ENCODE measurements around the gene ORM1. TPM values are rescaled to one million over a fixed set of nuclear protein-coding genes. Genes with fewer than 3 reads are reported as not detected.
A peak's percentile ranks its signal among the peaks of the same experiment; 100 is the strongest.

Gene ORM1
- total RNA-seq, 1 experiment from 2014 or later = not detected

DNA sequence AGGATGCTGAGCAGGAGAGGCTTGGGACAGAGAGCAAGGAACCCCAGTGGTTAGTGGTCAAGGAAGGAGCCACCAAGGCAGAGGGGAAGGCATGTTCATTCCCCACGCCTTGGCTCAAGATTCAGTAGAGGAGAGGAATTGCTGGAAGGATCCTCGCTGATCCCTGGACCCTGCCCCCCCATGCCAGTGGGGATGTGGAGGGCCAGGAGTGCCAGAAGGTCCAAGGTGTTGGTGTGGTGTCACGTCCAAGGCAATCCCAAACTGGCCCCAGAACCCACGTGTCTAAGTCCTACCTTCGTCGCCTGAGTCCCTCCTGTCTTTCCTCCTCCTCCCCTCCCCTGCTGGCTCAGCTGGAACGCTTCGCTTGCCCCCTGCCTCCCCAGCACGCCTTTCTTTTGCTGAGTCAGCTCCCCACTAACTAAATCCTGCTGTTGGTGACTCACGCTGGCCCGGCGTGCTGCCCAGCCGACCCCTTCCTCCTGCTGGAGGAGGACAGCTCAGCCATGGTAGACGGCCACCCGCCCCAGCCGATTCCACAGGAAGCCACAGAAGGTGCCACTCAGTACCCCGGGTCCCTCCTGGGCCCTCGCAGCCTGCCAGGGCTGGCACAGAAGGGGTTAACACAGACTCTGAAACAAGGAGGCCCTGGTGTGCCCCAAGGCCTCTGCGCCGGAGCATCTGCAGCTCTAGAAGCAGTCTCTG lies 37.6 kb upstream of the ORM1 start:
- in situ Hi-C loops (cut with HindIII; ENCODE audit: low pct_unique_long_range_greater_than_20kb, low sequenced_read_pairs) = no loop called here
- DNase-seq (ENCODE audit: low read depth, low spot score) = no peak

DNA sequence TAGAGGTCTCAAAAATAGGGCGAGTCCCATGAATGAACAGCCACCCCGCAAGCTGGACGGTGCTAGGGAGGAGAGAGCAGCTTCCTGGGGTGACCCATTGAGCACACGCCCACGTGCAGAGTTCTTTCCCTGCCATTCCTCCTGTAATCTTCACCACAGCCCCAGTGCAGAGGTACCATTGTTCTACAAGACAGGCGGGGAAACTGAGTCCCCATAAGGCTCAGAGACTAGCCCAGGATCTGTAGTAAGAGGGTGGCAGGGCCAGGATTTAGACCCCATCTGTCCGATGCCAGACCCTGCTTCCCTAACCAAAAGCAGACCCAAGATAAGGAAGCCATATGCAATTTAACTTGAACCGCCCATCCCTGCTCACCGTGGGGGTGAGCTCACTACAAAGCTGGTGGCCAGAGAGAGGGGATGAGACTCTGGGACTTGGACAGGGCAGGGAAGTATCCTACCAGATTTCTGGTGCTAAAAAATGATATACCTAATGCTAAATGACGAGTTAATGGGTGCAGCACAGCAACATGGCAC lies 36.7 kb upstream of the ORM1 start:
- DNase-seq (ENCODE audit: low read depth, low spot score) = no peak

GRCh38 chr9:114287001-114287762 lies 35.7 kb upstream of the ORM1 start:
- DNase-seq (ENCODE audit: low read depth, low spot score) = no peak
- in situ Hi-C loops (cut with HindIII; ENCODE audit: low pct_unique_long_range_greater_than_20kb, low sequenced_read_pairs) = no loop called here

More for the DNA sequence above, 36.7 kb upstream of the ORM1 start:
- in situ Hi-C loops (cut with HindIII; ENCODE audit: low pct_unique_long_range_greater_than_20kb, low sequenced_read_pairs) = no loop called here

- DNase-seq (ENCODE audit: low read depth, low spot score) = no peak
These were observed 35.1 kb upstream of the ORM1 start for GRCh38 chr9:114287763-114288192.

GRCh38 chr9:114288193-114289091 lies 34.5 kb upstream of the ORM1 start:
- in situ Hi-C loops (cut with HindIII; ENCODE audit: low pct_unique_long_range_greater_than_20kb, low sequenced_read_pairs) = no loop called here
- no peak for DNase-seq (ENCODE audit: low read depth, low spot score)

More at GRCh38 chr9:114287763-114288192, 35.1 kb upstream of the ORM1 start:
- in situ Hi-C loops (cut with HindIII; ENCODE audit: low pct_unique_long_range_greater_than_20kb, low sequenced_read_pairs) = no loop called here

GRCh38 chr9:114289106-114289505 lies 33.8 kb upstream of the ORM1 start:
- in situ Hi-C loops (cut with HindIII; ENCODE audit: low pct_unique_long_range_greater_than_20kb, low sequenced_read_pairs) = no loop called here
- DNase-seq (ENCODE audit: low read depth, low spot score) = no peak

GRCh38 chr9:114289571-114290481 lies 33.1 kb upstream of the ORM1 start:
- in situ Hi-C loops (cut with HindIII; ENCODE audit: low pct_unique_long_range_greater_than_20kb, low sequenced_read_pairs) = no loop called here
- DNase-seq (ENCODE audit: low read depth, low spot score) = no peak

DNA sequence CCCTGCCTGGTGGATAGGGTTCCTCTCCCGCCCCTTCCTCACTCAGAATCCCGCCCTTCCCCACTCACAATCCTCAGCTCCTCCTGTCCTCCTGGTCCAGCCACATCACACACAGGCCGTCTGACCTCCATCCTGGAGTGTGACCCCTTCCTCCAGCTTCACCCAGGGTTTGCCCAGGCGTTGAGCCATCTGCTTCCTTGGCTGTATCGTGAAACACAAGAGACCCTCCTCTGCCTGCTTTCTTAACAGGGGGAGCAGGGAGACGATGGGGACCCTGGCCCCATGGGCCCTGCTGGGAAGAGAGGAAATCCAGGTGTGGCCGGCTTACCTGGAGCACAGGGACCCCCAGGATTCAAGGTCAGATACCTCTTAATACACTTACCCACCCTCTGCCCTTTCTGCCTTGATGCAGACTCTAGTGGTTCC lies 32.3 kb upstream of the ORM1 start:
- in situ Hi-C loops (cut with HindIII; ENCODE audit: low pct_unique_long_range_greater_than_20kb, low sequenced_read_pairs) = no loop called here
- no peak for DNase-seq (ENCODE audit: low read depth, low spot score)

DNA sequence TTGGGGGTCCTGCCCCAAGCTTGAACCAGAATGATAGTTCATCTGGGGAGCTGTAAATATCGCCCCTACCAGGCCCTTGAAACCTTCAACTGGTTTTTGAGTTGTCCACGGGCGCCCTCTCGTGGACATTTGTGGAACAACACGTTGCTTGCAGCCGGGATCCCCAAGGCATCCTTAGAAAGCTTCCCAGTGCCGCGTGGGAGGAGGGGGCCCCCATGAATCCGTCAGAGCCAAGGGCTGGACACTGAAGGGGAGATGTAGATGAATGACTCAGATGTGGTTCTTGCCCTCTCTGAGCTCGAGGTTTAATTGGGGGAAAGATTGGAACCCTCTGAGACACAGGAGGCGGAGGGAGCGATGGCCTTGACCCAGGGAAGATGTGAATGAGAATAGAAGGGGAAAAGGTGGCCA lies 31.8 kb upstream of the ORM1 start:
- in situ Hi-C loops (cut with HindIII; ENCODE audit: low pct_unique_long_range_greater_than_20kb, low sequenced_read_pairs) = no loop called here
- DNase-seq (ENCODE audit: low read depth, low spot score) = peak; percentile 70

GRCh38 chr9:114291886-114292590 lies 30.9 kb upstream of the ORM1 start:
- in situ Hi-C loops (cut with HindIII; ENCODE audit: low pct_unique_long_range_greater_than_20kb, low sequenced_read_pairs) = no loop called here
- no peak for DNase-seq (ENCODE audit: low read depth, low spot score)

GRCh38 chr9:114294664-114295063 lies 28.2 kb upstream of the ORM1 start:
- no peak for DNase-seq (ENCODE audit: low read depth, low spot score)
- in situ Hi-C loops (cut with HindIII; ENCODE audit: low pct_unique_long_range_greater_than_20kb, low sequenced_read_pairs) = no loop called here

- DNase-seq (ENCODE audit: low read depth, low spot score) = no peak
- in situ Hi-C loops (cut with HindIII; ENCODE audit: low pct_unique_long_range_greater_than_20kb, low sequenced_read_pairs) = no loop called here
These were observed 26.6 kb upstream of the ORM1 start for GRCh38 chr9:114296338-114296737.

- DNase-seq (ENCODE audit: low read depth, low spot score) = no peak
- in situ Hi-C loops (cut with HindIII; ENCODE audit: low pct_unique_long_range_greater_than_20kb, low sequenced_read_pairs) = no loop called here
These were observed 23.4 kb upstream of the ORM1 start for GRCh38 chr9:114299286-114300152.

- no peak for DNase-seq (ENCODE audit: low read depth, low spot score)
- in situ Hi-C loops (cut with HindIII; ENCODE audit: low pct_unique_long_range_greater_than_20kb, low sequenced_read_pairs) = no loop called here
These were observed 22.6 kb upstream of the ORM1 start for GRCh38 chr9:114300153-114300845.
